Mucosa of descending colon (tissue), 3 donors: ENCODE data around the gene MYH6. TPM values are rescaled to one million over a fixed set of nuclear protein-coding genes. Genes with fewer than 3 reads are reported as not detected.

Experiments used
- ATAC-seq: fragments of 200-7000 bp; cut with Tn5 transposase; one replicate; pipeline ENCODE4 v1.9.1; 2020; ENCODE audit warnings: mild to moderate bottlenecking, moderate library complexity
- DNase-seq, 3 donors: peaks; one replicate each; pipeline ENCODE4 v3.0.0-alpha.2; 2020
- H3K36me3 ChIP-seq: fragments of 200-600 bp; one replicate; pipeline ENCODE4 v1.8.0; 2021; ENCODE audit warnings: low read depth, mild to moderate bottlenecking
- H3K4me1 ChIP-seq: fragments of 200-600 bp; one replicate; pipeline ENCODE4 v1.8.0; 2021; ENCODE audit warnings: low read depth, mild to moderate bottlenecking
- H3K4me3 ChIP-seq: fragments of 200-600 bp; one replicate; pipeline ENCODE4 v1.8.0; 2021; ENCODE audit warnings: mild to moderate bottlenecking
- H3K9me3 ChIP-seq: fragments of 200-600 bp; one replicate; pipeline ENCODE4 v1.8.0; 2021; ENCODE audit warnings: mild to moderate bottlenecking
- intact Hi-C, 2 donors: fragments of 100-400 bp; cut with DNase I in 1 of 2; cut with micrococcal nuclease in 1 of 2; formaldehyde crosslinking; loops; one replicate each; pipeline versions ENCODE4 v1.11.0 to v1.11.1; 2022; cut with DNase I, micrococcal nuclease
- total RNA-seq, 3 donors: library from RNA; stranded (reverse); fragmentation: NEBNext Ultra II Directional in 2 of 3; extraction: Animal tissue kit (Norgen Biotek cat#: 25700) in 2 of 3; gene quantifications; one replicate each; pipeline versions ENCODE4 v1.2.1 to v1.2.4, GENCODE V29; 2021 to 2023
- TF ChIP-seq, protein P1 (sequence below): fragments of 200-600 bp; IDR thresholded peaks from one replicate; pipeline ENCODE4 v1.8.0; 2022; ENCODE audit warnings: antibody characterized with exemption, mild to moderate bottlenecking
- donor health status: DM: no; HTN: no; CAD: no; lungs with moderate emphysema.
- donor health status: DM: no; HTN: no; CAD: no.
- donor health status: DM: no; HTN: yes; CAD: no.

MYH6 gene
- total RNA-seq, 3 donors from 2014 or later, result 0.09 to 1.4 TPM; not detected in 1

DNA sequence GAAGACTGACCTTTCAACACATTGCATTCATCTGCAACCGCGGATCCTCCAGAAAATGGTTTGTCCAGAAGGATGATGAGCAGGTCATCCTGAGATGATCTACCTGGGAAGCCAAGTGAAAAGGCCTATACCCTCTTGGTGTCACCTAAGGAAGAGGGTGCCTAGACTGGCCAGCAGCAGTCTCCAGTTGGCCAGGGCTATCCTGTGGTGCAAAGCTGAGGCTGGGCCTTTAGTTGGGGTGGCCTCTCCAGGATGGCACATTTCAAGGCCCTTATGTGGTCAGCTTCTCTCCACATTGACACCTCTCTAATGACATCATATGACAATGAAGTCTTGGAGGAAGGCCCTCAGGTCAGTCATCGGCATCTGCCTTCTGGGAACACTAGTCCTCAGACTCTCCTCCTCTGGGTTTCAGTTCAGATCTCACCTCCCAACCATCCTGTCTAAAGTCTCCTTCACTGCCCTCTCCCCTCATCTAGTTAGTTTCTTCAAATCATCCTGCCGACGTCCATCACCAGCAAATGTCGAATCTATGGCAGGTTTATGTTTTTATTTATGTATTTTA is 52.1 kb downstream of the MYH6 start:
- no peaks in the 10 kb centered on the region for H3K9me3 ChIP-seq
- peaks cover 12% of the 10 kb centered on the region for H3K4me1 ChIP-seq
- TF ChIP-seq, protein P1, sequence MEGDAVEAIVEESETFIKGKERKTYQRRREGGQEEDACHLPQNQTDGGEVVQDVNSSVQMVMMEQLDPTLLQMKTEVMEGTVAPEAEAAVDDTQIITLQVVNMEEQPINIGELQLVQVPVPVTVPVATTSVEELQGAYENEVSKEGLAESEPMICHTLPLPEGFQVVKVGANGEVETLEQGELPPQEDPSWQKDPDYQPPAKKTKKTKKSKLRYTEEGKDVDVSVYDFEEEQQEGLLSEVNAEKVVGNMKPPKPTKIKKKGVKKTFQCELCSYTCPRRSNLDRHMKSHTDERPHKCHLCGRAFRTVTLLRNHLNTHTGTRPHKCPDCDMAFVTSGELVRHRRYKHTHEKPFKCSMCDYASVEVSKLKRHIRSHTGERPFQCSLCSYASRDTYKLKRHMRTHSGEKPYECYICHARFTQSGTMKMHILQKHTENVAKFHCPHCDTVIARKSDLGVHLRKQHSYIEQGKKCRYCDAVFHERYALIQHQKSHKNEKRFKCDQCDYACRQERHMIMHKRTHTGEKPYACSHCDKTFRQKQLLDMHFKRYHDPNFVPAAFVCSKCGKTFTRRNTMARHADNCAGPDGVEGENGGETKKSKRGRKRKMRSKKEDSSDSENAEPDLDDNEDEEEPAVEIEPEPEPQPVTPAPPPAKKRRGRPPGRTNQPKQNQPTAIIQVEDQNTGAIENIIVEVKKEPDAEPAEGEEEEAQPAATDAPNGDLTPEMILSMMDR, result no peak
- ATAC-seq (no peak), DNase-seq (no peak)
- H3K4me3 ChIP-seq, result no peak overlapping the region
- no peaks in the 10 kb centered on the region for H3K36me3 ChIP-seq
- intact Hi-C loops, result no loop called here

DNA sequence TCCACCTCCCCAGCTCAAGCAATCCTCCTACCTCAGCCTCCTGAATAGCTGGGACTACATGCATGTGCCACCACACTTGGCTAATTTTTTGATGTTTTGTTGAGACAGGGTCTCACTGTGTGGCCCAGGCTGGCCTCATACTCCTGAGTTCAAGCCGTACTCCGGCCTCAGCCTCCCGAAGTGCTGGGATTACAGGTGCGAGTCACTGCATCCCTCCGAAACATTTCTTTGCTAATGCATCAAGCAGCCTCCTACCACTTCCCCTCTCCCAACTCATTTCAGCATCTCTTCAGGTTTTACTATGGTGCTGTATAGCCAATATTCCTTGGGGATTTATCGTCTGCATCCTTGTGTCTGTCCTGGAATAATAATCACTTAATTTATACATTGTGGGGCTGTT is 53.1 kb downstream of the MYH6 start:
- H3K4me3 ChIP-seq, result no peak overlapping the region
- peaks cover 12% of the 10 kb centered on the region for H3K4me1 ChIP-seq
- TF ChIP-seq, protein P1, result no peak
- no peaks in the 10 kb centered on the region for H3K9me3 ChIP-seq
- no peak for DNase-seq
- H3K36me3 ChIP-seq, result no peaks in the 10 kb centered on the region
- no peak for ATAC-seq
- intact Hi-C loops, result no loop called here

DNA sequence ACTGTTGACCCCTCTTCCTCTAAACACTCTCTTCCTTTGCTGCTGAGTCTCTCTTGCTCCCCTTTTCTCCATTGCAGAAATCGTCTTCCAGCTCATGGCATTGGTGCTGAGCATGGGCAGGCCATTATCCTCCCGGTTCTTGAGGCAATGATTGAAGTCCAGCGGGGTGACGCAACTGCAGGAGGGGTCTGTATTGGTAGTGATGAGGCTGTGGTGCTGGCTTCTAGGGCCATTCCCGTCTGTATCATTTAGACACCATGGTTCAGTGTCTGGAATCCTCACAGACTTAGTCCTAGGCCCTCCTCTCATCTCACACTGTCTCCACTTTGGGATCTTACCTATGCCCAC is 54.7 kb downstream of the MYH6 start:
- no peak for ATAC-seq
- Histone ChIP-seq H3K9me3 (no peaks in the 10 kb centered on the region), H3K4me1 (peaks cover 12% of the 10 kb centered on the region), H3K4me3 (no peak overlapping the region), H3K36me3 (no peaks in the 10 kb centered on the region)
- TF ChIP-seq, protein P1, result no peak
- no peak for DNase-seq
- intact Hi-C loops, result no loop called here

GRCh38 chr14:23352506-23353432 is 55.3 kb downstream of the MYH6 start, which contains the start of gene SLC22A17:
SLC22A17 (minus strand) TSS chr14:23352887.
- DNase-seq, result peak in 2 of 3 donors; percentile 62 to 64
- peak; percentile 77 for ATAC-seq
- peak within 1 kb of the TSS; percentile 19 for H3K4me3 ChIP-seq
- TF ChIP-seq, protein P1, result no peak
- no peaks in the 10 kb centered on the region for H3K36me3 ChIP-seq
- H3K9me3 ChIP-seq, result no peaks in the 10 kb centered on the region
- peaks cover 12% of the 10 kb centered on the region for H3K4me1 ChIP-seq
- intact Hi-C loops, result no loop called here

- Histone ChIP-seq H3K9me3 (no peaks in the 10 kb centered on the region), H3K36me3 (no peaks in the 10 kb centered on the region), H3K4me3 (no peak overlapping the region), H3K4me1 (peaks cover 12% of the 10 kb centered on the region)
- DNase-seq (no peak), ATAC-seq (peak; percentile 20)
- intact Hi-C loops, result no loop called here
- TF ChIP-seq, protein P1, result no peak
Observed at GRCh38 chr14:23351681-23352505, 56.2 kb downstream of the MYH6 start.
